Measurements from ENCODE around the gene SCIN. TPM values are rescaled to one million over a fixed set of nuclear protein-coding genes. Genes with fewer than 3 reads are reported as not detected.

Gene SCIN
- total and polyA plus RNA-seq, 9 donors = 0.27 to 0.84 (median 0.36) TPM

DNA sequence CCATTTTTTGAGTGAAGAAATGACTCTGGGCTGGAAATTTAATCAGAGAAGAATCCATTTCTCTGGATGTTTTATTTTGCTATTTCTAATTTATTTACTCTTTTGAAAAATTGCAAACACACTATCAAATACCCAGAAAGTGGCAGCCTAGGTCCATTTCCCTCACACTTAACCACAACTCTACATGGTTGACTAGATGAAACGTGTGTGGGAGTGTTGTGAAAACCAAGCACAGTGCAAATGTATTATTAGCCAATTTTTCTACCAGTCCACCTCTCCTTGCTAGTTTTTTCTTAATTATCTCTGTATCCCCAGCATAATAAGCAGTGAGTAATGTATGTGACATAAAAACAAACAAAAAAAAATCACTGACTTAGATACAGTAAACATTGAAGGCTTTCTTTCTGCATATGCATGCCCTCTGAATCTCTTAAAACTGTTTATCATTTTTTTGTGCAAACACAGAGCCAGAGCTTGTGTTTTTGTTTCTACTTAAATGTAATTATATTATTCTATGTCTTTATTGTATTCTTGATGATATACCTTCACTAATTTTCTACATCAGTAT, 30.9 kb downstream of the SCIN start:
- no CpG with 5 or more reads among the region's 1 CpG for WGBS (ENCODE audit: insufficient coverage)
- no peak overlapping the region for H3K27ac ChIP-seq (ENCODE audit: low read length)

DNA sequence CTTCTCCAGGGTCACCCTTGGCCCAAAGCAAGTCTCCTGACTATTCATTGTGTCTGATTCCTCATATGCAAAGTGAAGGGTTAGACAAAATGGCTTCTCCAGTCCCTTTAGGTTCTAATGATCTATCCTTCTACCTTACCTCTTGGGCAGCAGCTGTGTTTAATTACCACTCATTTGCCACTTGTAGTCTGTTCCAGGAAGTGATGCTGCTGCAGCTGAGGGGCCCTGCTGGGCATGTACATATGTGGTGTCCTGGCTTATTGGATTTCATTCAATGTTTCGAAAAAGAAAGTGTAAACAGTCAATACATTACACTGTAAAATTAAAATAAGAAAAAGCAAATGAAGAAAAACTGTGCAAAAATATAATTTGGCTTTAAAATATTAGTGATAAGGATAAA, 36.6 kb downstream of the SCIN start:
- Histone ChIP-seq H3K9me3 (replicated peaks; ENCODE audit: control insufficient read depth, low read depth, low read length) (peaks cover 4% of the 10 kb centered on the region), H3K27me3 (ENCODE audit: control insufficient read depth, insufficient read depth, low read length) (no peaks in the 10 kb centered on the region), H3K4me1 (ENCODE audit: control insufficient read depth, insufficient read depth, low read length) (no peaks in the 10 kb centered on the region), H3K36me3 (ENCODE audit: control insufficient read depth, insufficient read depth, low read length) (no peaks in the 10 kb centered on the region), H3K27ac (ENCODE audit: low read length) (no peak overlapping the region), H3K4me3 (ENCODE audit: low read length) (no peak overlapping the region)
- no CpG with 5 or more reads among the region's 1 CpG for WGBS (ENCODE audit: insufficient coverage)
- DNase-seq = no peak

More for the DNA sequence above, 30.9 kb downstream of the SCIN start:
- Histone ChIP-seq H3K4me1 (ENCODE audit: control insufficient read depth, insufficient read depth, low read length) (no peaks in the 10 kb centered on the region), H3K36me3 (ENCODE audit: control insufficient read depth, insufficient read depth, low read length) (no peaks in the 10 kb centered on the region), H3K9me3 (replicated peaks; ENCODE audit: control insufficient read depth, low read depth, low read length) (peaks cover 4% of the 10 kb centered on the region), H3K4me3 (ENCODE audit: low read length) (no peak overlapping the region), H3K27me3 (ENCODE audit: control insufficient read depth, insufficient read depth, low read length) (no peaks in the 10 kb centered on the region)
- no peak for DNase-seq

DNA sequence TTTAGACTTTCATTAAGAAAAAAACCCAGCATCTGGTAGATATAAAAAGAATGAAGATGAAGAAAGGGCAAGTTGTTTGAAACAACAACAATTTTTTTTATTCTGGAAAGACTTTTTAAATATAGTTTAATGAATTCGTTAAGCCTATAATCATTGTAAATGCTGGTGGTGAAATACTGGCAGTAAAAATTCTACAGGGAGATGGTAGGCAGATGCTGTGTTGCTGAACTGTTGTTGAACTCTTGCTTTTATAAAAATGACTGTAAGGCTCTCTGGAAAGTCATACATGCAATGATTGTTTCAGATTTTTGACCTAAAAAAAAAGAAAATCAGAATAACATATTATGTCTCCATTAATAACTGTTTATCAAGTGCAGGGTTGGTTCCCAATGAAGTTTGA, 39.0 kb downstream of the SCIN start:
- Histone ChIP-seq H3K27ac (ENCODE audit: low read length) (peak overlapping the region; percentile 0), H3K9me3 (replicated peaks; ENCODE audit: control insufficient read depth, low read depth, low read length) (no peaks in the 10 kb centered on the region), H3K27me3 (ENCODE audit: control insufficient read depth, insufficient read depth, low read length) (no peaks in the 10 kb centered on the region), H3K4me3 (ENCODE audit: low read length) (no peak overlapping the region), H3K4me1 (ENCODE audit: control insufficient read depth, insufficient read depth, low read length) (no peaks in the 10 kb centered on the region), H3K36me3 (ENCODE audit: control insufficient read depth, insufficient read depth, low read length) (no peaks in the 10 kb centered on the region)
- DNase-seq = peak; percentile 76
- WGBS (ENCODE audit: insufficient coverage) = no CpG with 5 or more reads among the region's 1 CpG

DNA sequence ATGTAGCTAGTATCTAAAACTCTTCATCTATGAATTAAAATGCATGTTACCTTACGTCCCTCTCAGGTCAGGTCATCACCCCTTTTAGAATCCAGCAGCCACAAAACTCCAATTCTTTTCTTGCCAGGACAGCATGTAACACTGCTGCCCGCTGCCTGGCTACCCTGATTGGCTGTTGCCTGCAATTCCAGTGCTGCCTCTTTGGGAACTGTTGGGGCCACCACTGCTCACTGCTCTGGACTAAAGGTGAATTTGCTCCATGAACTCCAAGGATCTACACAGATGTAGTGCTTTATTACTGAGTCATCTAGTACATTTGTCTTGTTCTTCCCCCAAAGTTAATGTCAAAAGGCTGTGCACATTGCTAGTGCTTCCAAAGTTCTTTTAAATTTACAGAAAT, 40.4 kb downstream of the SCIN start:
- Histone ChIP-seq H3K36me3 (ENCODE audit: control insufficient read depth, insufficient read depth, low read length) (no peaks in the 10 kb centered on the region), H3K4me3 (ENCODE audit: low read length) (no peak overlapping the region), H3K27ac (ENCODE audit: low read length) (no peak overlapping the region), H3K9me3 (replicated peaks; ENCODE audit: control insufficient read depth, low read depth, low read length) (no peaks in the 10 kb centered on the region), H3K27me3 (ENCODE audit: control insufficient read depth, insufficient read depth, low read length) (no peaks in the 10 kb centered on the region), H3K4me1 (ENCODE audit: control insufficient read depth, insufficient read depth, low read length) (no peaks in the 10 kb centered on the region)
- WGBS (ENCODE audit: insufficient coverage) = 100% methylated on average over 1 of the region's 2 CpGs
- no peak for DNase-seq

DNA sequence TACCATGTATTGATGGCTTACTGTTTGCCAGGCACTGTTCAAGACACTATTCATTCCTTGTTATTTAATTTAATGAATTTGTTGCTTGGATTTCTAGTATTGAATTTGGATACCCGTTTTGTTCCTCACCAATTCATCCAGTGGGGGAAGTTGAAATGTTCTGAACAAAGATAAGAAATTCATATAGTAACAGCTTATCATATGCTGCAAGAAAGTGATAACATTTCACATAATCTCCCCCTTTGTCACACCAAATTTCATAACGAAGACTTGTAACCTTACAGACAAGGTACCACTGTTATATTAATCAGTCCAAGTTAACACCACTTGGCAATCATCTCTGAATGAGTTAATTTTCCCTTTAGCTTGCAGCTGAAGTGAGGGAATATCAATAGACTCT, 42.1 kb downstream of the SCIN start:
- Histone ChIP-seq H3K27me3 (ENCODE audit: control insufficient read depth, insufficient read depth, low read length) (no peaks in the 10 kb centered on the region), H3K9me3 (replicated peaks; ENCODE audit: control insufficient read depth, low read depth, low read length) (no peaks in the 10 kb centered on the region), H3K36me3 (ENCODE audit: control insufficient read depth, insufficient read depth, low read length) (no peaks in the 10 kb centered on the region), H3K4me3 (ENCODE audit: low read length) (no peak overlapping the region), H3K4me1 (ENCODE audit: control insufficient read depth, insufficient read depth, low read length) (no peaks in the 10 kb centered on the region), H3K27ac (ENCODE audit: low read length) (no peak overlapping the region)
- WGBS (ENCODE audit: insufficient coverage) = no CpG with 5 or more reads among the region's 2 CpGs
- DNase-seq = no peak

DNA sequence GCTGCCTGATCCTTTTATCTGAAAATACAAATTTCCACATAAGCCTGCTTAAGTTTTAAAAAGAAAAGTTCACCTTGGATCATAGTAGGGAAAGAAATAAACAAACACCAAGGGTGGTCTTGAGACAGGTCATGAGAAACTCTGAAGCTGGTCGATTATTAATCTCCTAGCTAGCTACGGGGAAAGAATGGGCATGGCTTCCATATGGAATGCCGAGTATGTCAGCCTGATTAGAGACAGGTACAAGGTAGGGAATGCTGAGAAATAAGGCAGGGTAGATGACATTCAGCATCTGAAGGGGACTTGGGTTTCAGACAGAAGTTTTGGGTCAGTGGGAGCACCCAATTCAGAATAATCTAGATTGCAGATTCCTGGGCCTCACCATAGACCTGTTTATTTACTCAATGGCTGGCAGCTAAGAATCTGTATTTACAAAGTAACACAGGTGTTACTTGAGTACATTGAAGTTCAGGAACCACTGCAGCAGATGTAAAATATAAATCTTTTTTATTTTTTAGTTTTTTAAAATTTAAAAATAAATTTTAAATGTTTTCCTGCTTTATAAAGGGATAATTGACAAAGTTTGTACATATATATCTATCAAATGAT, 49.0 kb downstream of the SCIN start:
- WGBS (ENCODE audit: insufficient coverage) = 66% methylated on average over 3 of the region's 3 CpGs
- H3K36me3 ChIP-seq (ENCODE audit: control insufficient read depth, insufficient read depth, low read length) = no peaks in the 10 kb centered on the region
- no peaks in the 10 kb centered on the region for H3K9me3 ChIP-seq (replicated peaks; ENCODE audit: control insufficient read depth, low read depth, low read length)
- H3K27me3 ChIP-seq (ENCODE audit: control insufficient read depth, insufficient read depth, low read length) = no peaks in the 10 kb centered on the region
- H3K4me1 ChIP-seq (ENCODE audit: control insufficient read depth, insufficient read depth, low read length) = no peaks in the 10 kb centered on the region
- no peak for DNase-seq
- H3K27ac ChIP-seq (ENCODE audit: low read length) = no peak overlapping the region
- H3K4me3 ChIP-seq (ENCODE audit: low read length) = no peak overlapping the region

DNA sequence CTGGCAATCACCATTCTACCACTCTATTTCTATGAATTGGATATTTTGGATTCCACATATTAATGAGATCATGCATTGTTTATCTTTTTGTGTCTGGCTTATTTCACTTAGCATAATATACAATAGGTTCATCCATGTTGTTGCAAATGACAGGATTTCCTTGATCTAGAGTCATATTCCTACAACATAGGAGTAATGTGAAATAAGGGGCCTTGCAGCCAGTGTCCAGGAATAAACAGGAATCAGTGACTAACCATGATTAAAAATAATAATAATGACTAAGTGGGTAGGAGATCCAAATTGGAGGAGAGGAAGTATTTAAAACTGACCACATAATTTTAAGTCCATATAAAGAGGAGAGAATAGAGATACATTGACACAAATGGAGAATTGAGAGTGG, 49.9 kb downstream of the SCIN start:
- Histone ChIP-seq H3K27ac (ENCODE audit: low read length) (no peak overlapping the region), H3K4me1 (ENCODE audit: control insufficient read depth, insufficient read depth, low read length) (no peaks in the 10 kb centered on the region), H3K9me3 (replicated peaks; ENCODE audit: control insufficient read depth, low read depth, low read length) (no peaks in the 10 kb centered on the region), H3K27me3 (ENCODE audit: control insufficient read depth, insufficient read depth, low read length) (no peaks in the 10 kb centered on the region), H3K4me3 (ENCODE audit: low read length) (no peak overlapping the region), H3K36me3 (ENCODE audit: control insufficient read depth, insufficient read depth, low read length) (no peaks in the 10 kb centered on the region)
- no peak for DNase-seq

DNA sequence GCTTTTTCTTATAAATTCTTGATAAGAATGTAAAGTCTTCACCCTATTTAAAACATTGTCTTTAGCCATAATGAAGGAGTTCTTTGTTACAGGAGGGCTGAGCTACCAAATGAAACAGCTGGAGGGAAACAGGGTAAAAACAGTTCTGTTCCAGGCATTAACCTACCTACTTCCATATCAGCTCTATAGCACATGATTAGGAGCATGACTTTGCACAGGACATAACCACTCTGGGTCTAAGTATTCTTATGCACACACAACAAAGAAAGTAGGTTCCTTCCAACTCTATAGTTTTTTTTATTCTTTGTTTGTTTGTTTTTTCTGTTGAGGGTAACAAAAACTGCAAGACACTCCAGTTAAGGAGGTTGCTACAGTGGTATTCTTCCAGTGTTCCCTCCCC, 52.7 kb downstream of the SCIN start:
- no peak for DNase-seq
- Histone ChIP-seq H3K27me3 (ENCODE audit: control insufficient read depth, insufficient read depth, low read length) (no peaks in the 10 kb centered on the region), H3K36me3 (ENCODE audit: control insufficient read depth, insufficient read depth, low read length) (no peaks in the 10 kb centered on the region), H3K4me3 (ENCODE audit: low read length) (no peak overlapping the region), H3K9me3 (replicated peaks; ENCODE audit: control insufficient read depth, low read depth, low read length) (no peaks in the 10 kb centered on the region), H3K27ac (ENCODE audit: low read length) (no peak overlapping the region), H3K4me1 (ENCODE audit: control insufficient read depth, insufficient read depth, low read length) (no peaks in the 10 kb centered on the region)

DNA sequence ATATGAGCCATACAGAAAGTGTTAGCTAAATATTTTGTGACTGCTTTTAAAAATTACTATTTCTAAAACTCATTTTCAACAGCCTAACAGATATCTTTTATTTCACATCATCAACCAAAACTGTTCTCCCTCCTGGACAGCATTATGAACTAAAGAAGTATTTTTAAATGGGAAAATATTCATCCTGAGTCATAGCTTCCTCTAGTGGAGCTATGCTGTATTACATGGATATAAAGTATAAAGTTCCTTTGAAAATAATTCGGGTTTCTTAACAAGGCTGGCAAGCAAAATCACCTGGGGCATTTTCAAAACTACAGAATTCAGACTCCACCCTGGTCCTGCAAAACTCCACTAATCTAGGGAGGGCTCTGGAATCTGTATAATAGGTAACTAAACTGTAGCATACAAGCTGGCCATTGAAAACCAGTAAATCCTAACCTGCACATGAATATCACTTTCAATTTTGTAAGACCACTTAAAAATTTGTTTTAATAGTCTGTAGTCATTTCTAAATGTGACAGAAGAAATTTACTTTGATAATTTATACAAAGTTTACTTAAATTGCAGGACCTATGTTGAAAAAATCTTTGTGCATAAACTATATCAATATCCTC, 53.5 kb downstream of the SCIN start:
- H3K36me3 ChIP-seq (ENCODE audit: control insufficient read depth, insufficient read depth, low read length) = no peaks in the 10 kb centered on the region
- no peak overlapping the region for H3K27ac ChIP-seq (ENCODE audit: low read length)
- H3K4me1 ChIP-seq (ENCODE audit: control insufficient read depth, insufficient read depth, low read length) = no peaks in the 10 kb centered on the region
- no peak overlapping the region for H3K4me3 ChIP-seq (ENCODE audit: low read length)
- DNase-seq = peak; percentile 46
- H3K9me3 ChIP-seq (replicated peaks; ENCODE audit: control insufficient read depth, low read depth, low read length) = no peaks in the 10 kb centered on the region
- WGBS (ENCODE audit: insufficient coverage) = no CpG with 5 or more reads among the region's 1 CpG
- H3K27me3 ChIP-seq (ENCODE audit: control insufficient read depth, insufficient read depth, low read length) = no peaks in the 10 kb centered on the region

DNA sequence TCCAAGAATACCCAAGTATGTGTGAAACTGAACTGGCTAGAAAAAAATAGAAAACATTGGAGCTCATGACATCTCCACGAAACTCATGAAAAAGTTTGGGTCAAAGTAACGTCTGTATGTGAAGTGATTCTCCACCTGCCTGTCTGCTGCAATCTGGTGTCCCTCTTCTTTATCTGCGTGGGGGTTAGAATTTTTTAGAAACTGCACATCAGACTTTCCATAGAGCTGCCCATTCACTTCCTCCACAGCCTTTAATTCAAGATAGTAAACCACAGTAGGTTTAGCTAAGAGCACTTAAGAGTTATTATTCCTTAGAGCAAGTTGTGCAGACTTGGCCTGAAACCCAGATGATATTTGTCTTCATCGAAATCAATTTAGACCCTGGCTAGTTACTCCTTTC, 55.3 kb downstream of the SCIN start:
- 46% methylated on average over 2 of the region's 4 CpGs for WGBS (ENCODE audit: insufficient coverage)
- no peak for DNase-seq
- H3K27me3 ChIP-seq (ENCODE audit: control insufficient read depth, insufficient read depth, low read length) = no peaks in the 10 kb centered on the region
- H3K4me3 ChIP-seq (ENCODE audit: low read length) = no peak overlapping the region
- no peaks in the 10 kb centered on the region for H3K36me3 ChIP-seq (ENCODE audit: control insufficient read depth, insufficient read depth, low read length)
- no peaks in the 10 kb centered on the region for H3K4me1 ChIP-seq (ENCODE audit: control insufficient read depth, insufficient read depth, low read length)
- H3K9me3 ChIP-seq (replicated peaks; ENCODE audit: control insufficient read depth, low read depth, low read length) = no peaks in the 10 kb centered on the region
- H3K27ac ChIP-seq (ENCODE audit: low read length) = no peak overlapping the region

Data from muscle of leg (tissue), 11 donors.